WI38 (cell line): Measurements from ENCODE around the gene TTLL11.

Experiments
- H3K4me3 ChIP-seq: 2 replicates; pipeline ENCODE4 v1.5.1; 2011; ENCODE audit warnings: low read depth, mild to moderate bottlenecking, control low read depth, low read length
- TF ChIP-seq, protein P1 (sequence below): IDR thresholded peaks from 2 replicates; pipeline ENCODE4 v1.5.1; 2012; ENCODE audit warnings: low read depth, mild to moderate bottlenecking, control low read depth, low read length

The TTLL11 gene

DNA sequence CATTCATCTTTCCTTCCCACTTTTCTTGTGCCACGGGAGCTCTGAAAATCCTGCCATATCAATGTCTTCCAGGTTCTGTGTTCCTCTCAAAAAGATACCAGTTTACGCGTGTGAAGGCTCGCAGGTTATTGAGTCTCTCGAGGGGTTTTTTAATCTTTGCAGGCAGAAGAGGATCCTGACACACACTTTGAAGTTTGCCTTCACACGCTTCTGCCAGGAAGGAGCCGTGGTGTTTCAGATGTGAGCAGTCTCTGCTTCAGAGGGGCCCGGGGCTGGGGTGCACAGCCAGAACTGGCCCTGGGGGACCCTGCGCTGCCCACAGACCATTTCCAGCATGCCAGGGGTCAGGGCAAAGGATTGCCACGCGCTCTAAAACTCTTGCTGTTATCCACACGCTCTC, 167.2 kb downstream of the TTLL11 start:
- no peak overlapping the region for H3K4me3 ChIP-seq
- TF ChIP-seq, protein P1, sequence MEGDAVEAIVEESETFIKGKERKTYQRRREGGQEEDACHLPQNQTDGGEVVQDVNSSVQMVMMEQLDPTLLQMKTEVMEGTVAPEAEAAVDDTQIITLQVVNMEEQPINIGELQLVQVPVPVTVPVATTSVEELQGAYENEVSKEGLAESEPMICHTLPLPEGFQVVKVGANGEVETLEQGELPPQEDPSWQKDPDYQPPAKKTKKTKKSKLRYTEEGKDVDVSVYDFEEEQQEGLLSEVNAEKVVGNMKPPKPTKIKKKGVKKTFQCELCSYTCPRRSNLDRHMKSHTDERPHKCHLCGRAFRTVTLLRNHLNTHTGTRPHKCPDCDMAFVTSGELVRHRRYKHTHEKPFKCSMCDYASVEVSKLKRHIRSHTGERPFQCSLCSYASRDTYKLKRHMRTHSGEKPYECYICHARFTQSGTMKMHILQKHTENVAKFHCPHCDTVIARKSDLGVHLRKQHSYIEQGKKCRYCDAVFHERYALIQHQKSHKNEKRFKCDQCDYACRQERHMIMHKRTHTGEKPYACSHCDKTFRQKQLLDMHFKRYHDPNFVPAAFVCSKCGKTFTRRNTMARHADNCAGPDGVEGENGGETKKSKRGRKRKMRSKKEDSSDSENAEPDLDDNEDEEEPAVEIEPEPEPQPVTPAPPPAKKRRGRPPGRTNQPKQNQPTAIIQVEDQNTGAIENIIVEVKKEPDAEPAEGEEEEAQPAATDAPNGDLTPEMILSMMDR, result no peak

DNA sequence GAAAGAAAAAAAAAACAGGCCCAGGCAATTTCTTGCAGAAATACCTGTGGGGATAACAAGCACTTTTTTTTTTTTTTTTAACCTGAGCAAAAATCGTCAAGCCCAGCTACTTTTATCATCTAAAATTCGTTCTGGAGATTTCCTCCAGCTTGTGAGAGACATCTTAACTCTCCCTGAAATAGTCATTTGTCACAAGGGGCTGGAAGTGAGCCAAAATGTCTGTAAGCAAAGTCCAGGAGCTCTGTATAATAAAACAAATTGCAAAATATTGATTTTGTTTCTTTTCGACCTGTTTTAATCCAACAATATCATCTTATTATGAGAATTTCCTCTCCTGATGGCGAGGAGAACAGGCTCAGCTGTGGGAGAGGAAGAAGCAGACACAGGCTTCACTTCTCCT, 168.4 kb downstream of the TTLL11 start:
- TF ChIP-seq, protein P1, result no peak
- H3K4me3 ChIP-seq, result no peak overlapping the region

DNA sequence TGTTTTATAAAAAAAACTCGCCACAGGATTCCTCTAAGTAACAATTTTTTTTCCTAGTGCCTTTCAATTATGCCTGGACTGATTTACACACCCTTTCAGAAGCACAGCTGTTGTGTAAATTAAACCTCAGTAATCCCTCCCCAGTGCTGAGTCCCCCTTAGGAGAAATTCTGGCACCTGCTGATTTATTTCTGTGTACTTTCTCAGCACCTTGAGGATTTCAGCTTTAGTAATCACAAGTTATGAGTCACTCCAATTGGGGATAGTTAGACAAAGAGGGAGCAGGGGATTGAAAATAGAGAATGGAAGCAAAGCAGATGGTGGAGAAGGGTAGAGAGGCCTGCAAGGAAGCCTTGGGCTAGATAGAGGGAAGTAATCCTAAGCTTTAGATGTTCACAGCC, 171.7 kb downstream of the TTLL11 start:
- TF ChIP-seq, protein P1, result no peak
- no peak overlapping the region for H3K4me3 ChIP-seq

DNA sequence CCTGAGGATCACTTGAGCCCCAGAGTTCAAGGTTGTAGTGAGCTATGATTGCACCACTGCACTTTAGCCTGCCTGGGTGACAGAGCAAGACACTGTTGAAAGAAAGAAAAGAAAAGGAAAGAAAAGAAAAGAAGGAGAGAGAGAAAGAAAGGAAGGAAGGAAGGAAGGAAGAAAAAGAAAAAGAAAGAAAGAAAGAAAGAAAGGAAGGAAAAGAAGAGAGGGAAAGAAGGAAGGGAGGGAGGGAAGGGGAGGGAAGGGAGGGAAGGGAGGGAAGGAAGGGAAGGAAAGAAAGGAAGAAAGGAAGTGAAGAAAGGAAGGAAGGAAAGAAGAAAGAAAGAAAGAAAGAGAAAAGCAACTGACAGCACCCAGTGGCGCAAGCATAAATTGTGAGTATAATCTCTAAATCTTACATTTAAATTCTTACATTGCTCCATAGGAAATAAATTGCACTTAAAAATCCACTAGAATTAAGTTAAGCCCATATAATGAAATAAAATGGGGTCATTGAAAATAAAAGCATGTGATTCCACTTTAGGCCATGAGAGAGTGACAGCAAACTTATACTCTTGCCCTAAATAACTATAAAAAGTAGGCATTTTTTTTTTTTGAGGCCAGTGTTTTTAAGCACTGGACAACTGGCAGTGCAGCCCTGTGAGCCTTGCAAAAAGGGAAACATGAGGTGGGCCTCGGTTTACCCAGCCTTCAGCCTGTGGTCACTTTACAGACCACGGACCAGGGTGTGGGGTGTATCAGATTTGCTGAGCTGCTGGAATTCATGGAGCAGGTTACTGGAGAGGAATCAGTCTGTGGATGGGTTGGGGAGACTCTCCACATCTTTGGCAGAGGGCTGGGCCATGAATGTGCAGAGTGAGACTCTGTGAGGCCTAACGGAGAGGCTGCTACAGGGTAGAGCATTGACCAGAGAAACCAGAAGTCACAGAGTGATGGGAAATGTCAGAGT, 175.5 kb downstream of the TTLL11 start:
- TF ChIP-seq, protein P1, result no peak

DNA sequence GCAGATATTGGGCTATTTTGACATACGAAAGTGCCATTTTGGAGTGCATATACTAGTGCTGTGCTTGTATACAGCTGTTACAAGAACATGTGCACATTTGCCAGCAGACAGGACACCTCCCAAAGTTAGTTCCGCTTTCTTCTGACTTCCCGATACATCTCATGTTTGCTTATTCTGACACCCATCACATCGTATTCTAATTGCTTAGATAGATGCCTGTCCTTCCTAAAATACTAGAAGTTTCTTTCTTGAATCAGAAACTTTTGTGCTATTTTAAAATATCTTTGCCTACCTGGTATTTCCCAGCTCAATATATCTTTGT, 177.8 kb downstream of the TTLL11 start:
- TF ChIP-seq, protein P1, result no peak
- H3K4me3 ChIP-seq, result no peak overlapping the region

More for the DNA sequence above, 175.5 kb downstream of the TTLL11 start:
- H3K4me3 ChIP-seq, result no peak overlapping the region

DNA sequence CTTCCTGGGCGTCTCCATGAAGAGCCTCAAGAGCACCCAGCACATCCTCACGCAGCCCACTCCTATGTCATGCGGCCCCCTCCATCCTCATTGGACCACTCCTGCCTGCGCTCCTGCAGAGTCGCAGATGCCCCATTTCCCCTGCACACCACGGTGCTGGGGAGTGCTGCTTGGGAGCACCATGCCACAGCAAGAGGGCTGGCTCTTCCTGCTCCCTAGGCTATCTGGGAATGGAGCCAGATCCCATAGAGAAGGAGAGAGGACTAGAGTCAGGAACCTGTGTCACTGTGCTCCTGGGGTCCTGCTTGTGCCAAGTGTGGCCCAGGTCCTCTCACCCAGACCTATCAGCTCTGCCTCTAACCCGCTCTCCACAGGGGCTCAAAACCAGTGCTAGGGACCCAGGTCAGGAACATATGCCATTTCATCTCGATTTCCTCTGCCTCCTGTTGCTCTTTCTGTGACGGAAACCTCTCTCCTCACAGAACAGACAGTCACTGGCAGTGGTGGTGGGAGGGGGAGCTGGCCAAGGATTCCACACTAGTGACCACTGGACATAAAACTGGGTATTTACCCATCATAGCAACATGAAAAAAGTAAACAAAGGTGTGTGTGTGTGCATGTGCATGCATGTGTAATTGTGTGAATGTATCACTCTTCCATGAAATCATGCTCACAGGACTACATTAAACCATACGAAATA, 178.4 kb downstream of the TTLL11 start:
- no peak overlapping the region for H3K4me3 ChIP-seq
- TF ChIP-seq, protein P1, result no peak
